Measurements from ENCODE around the gene BTNL8.

DNA sequence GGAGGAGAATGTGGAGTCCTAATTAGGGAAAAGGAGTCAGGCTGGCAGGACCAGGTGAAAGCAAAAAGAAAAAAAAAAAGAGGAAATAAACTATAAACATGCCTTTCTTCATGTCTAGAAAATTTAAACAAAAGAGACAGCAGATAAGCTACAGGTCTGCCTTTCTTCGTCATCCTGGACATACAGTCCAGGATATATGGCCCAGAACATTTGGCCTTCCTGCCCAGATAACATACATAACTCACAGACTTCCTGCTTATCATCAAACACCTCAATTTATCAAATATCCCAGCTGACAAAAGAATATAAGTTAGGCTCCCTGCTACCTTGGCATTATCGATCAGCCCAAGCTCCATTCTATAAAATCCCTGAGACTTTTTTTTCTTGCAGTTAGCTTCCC is 11.2 kb downstream of the BTNL8 start:
- no peak for TF ChIP-seq EP300 (IDR thresholded peaks at IDR 0.05; ENCODE audit: borderline replicate concordance)
- TF ChIP-seq EGR1 (IDR thresholded peaks at IDR 0.05), result no peak
- TF ChIP-seq RAD21 (IDR thresholded peaks at IDR 0.05; ENCODE audit: low read depth), result no peak
- no peak for TF ChIP-seq CEBPB (IDR thresholded peaks at IDR 0.05)
- TF ChIP-seq TAF1 (IDR thresholded peaks at IDR 0.05; ENCODE audit: low read depth), result no peak
- TF ChIP-seq, protein P1, sequence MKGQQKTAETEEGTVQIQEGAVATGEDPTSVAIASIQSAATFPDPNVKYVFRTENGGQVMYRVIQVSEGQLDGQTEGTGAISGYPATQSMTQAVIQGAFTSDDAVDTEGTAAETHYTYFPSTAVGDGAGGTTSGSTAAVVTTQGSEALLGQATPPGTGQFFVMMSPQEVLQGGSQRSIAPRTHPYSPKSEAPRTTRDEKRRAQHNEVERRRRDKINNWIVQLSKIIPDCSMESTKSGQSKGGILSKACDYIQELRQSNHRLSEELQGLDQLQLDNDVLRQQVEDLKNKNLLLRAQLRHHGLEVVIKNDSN (IDR thresholded peaks at IDR 0.05), result no peak
- TF ChIP-seq TCF12 (IDR thresholded peaks at IDR 0.05; ENCODE audit: low read depth), result no peak
- no peak for TF ChIP-seq CREB1 (IDR thresholded peaks at IDR 0.05; ENCODE audit: low read depth)
- TF ChIP-seq FOXM1 (IDR thresholded peaks at IDR 0.05; ENCODE audit: borderline replicate concordance, low read depth), result no peak

Measured in Ishikawa (cell line).